Measurements from ENCODE around the gene SUGP1.
"Not testable (repeated sequence)": the region's sequence is repeated elsewhere in the genome, so short reads cannot be mapped to it uniquely, and the experiment has no call there.

Gene SUGP1

GRCh38 chr19:19261350-19262189, 58.7 kb downstream of the SUGP1 start:
- DNase-seq = no peak

DNA sequence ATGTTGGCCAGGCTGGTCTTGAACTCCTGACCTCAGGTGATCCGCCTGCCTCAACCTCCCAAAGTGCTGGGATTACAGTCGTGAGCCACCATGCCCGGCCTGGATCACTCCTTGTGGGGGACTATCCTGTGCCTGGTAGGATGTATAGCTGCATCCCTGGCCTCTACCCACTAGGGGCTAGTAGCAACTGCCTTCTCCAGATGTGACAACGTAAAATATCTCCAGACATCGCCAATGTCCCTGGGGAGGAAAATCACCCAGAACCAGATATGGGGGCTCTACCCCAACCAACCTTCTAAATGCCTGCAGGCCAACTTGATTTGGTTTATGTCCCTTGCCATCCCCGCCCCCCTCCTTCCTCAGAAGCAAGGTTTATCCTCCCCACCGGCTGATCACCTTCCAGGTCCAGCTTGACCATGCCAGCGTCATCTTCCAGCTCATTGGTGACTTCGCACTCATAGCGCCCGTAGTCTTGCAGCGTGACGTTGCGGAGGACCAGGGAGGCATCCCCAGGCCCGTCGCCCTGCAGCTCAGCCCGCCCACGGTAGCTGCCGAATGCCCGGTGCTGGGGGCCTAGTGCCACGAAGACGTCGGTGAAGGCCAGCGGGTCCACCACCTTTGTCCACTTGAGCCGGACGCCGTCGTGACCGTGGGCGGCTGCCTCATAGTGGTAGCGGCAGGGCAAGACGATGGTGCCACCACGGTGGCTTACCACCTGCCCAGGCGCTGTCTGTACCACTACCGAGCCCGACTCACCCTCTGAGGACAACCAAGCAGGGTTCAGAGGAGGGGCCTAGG, 59.7 kb downstream of the SUGP1 start:
- DNase-seq = no peak

- DNase-seq = peak; percentile 36 to 39
Measured at GRCh38 chr19:19259741-19260140, 60.6 kb downstream of the SUGP1 start.

- no peak for DNase-seq
Measured at GRCh38 chr19:19258589-19259338, 61.5 kb downstream of the SUGP1 start.

GRCh38 chr19:19257836-19258588, 62.3 kb downstream of the SUGP1 start:
- no peak for DNase-seq

GRCh38 chr19:19257137-19257536, 63.2 kb downstream of the SUGP1 start:
- no peak for DNase-seq

GRCh38 chr19:19256072-19256969, 64.0 kb downstream of the SUGP1 start:
- DNase-seq = no peak

- not testable (repeated sequence) for DNase-seq
Measured at GRCh38 chr19:19253409-19253808, 66.9 kb downstream of the SUGP1 start.

GRCh38 chr19:19250196-19250801, 70.0 kb downstream of the SUGP1 start:
- DNase-seq = no peak

DNA sequence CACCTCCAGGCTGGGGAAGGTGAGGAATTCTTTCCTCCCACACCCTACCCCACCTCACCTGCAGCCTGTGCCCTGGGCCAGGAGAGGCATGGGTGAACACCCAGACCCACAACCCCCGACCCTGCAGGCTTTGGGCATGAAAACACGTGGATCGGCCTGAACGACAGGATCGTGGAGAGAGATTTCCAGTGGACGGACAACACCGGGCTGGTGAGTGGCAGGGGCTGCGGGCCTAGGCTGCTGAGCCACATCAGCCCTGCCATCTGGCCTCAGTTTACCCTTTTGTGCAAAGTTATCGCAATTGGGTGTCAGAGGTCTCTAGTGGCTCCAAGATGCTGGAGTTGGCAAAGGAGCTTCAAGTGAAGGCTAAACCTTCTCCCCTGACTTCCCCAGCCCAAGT, 79.8 kb downstream of the SUGP1 start:
- DNase-seq = no peak

GRCh38 chr19:19239675-19240074, 80.6 kb downstream of the SUGP1 start:
- DNase-seq = no peak

GRCh38 chr19:19238126-19238894, 82.0 kb downstream of the SUGP1 start:
- DNase-seq = no peak

- DNase-seq = no peak
Measured at GRCh38 chr19:19236173-19236572, 84.1 kb downstream of the SUGP1 start.

DNA sequence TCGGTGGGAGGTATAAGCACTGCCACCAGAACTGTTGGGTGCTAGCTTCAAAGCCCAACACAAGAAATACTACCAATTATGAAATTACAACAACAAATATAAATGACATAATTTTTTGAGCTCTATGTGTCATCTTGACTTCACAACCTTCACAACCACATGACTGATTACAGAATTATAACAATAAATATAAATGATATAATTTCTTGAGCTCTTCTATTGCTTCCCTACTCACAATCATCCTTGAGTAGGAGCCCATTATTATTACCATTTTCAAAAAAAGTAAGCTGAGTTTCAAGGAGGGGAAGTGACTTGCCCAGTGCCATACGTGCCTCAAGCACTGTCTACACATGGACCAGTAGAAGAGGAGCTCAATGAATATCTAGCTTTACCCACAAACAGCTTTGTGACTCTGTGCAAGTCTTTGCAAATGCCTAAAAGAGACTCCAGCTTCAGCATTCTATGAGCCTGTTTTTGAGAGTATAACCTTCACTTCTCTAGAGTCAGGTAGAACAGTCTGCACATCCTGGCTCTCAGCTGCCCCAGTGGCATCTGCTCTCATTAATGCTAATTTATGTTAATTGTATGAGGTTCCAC, 86.0 kb downstream of the SUGP1 start:
- DNase-seq = no peak

GRCh38 chr19:19232261-19232721, 88.0 kb downstream of the SUGP1 start:
- peak in 1 of 2 experiments; percentile 33 for DNase-seq

DNA sequence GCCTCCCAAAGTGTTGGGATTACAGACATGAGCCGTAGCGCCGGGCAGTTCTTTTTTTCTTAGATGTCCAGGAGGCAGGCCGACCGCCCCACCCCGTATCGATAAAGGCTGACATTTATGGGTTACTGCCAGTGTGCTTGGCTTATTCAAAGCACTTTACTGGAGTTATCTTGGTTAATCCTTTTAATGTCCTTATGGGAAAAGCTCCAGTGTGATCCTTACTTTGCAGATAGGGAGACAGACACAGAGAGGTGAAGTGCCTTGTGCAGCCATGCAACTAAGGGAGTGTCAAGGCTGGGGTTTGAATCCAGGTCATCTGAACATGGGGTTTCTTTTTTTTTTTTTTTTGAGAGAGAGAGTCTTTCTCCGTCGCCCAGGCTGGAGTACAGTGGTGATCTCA, 89.3 kb downstream of the SUGP1 start:
- no peak for DNase-seq

- no peak for DNase-seq
Measured at GRCh38 chr19:19229701-19230100, 90.6 kb downstream of the SUGP1 start.

DNA sequence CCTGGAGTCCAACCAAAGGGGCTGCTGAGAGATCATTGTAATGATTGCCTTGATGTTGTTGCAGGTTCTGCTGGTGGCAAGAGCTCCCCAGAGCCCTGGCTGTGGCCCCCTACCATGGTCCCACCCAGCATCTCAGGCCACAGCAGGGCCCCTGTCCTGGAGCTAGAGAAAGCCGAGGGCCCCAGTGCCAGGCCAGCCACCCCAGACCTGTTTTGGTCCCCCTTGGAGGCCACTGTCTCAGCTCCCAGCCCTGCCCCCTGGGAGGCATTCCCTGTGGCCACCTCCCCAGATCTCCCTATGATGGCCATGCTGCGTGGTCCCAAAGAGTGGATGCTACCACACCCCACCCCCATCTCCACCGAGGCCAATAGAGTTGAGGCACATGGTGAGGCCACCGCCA, 93.1 kb downstream of the SUGP1 start:
- DNase-seq = no peak

DNA sequence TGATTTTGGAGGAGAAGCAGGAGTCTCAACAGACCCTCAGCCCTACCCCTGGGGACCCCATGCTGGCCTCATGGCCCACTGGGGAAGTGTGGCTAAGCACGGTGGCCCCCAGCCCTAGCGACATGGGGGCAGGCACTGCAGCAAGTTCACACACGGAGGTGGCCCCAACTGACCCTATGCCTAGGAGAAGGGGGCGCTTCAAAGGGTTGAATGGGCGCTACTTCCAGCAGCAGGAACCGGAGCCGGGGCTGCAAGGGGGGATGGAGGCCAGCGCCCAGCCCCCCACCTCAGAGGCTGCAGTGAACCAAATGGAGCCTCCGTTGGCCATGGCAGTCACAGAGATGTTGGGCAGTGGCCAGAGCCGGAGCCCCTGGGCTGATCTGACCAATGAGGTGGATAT, 93.6 kb downstream of the SUGP1 start:
- DNase-seq = no peak

- no peak for DNase-seq
Measured at GRCh38 chr19:19226204-19226603, 94.1 kb downstream of the SUGP1 start.
